ENCODE measurements around the gene KIFC3.

KIFC3 gene

GRCh38 chr16:57770361-57770760 is 31.9 kb downstream of the KIFC3 start:
- in situ Hi-C loops (cut with MboI; ENCODE audit: low sequenced_read_pairs) = no loop called here

DNA sequence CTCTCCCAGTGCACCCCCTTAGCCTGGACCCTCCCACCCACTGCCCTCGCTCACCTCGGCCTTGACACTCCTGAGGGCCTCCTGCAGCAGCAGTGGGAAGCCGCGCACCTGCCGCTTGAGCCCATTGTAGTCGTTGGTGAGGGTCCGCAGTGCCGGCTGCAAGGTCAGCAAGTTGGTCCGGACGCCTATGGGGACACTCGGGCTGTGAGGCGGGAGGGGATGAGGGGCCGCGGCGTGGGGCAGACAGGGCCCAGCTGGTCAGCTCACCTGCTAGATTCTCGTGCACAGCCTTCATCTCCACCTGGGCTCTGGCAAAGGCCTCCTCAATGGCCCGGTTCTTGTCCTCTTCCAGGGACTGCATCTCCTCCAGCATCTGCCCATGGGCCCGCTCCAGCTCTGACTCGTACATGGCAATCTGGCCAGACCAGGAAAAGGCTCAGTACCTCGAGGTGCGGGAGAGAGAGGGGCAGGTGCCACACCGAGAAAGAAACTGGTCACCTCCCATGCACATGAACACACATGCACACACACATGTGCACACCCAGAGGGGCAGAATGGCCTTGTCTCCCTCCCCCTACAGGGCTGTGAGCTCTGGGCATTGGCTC is 32.6 kb downstream of the KIFC3 start:
- in situ Hi-C loops (cut with MboI; ENCODE audit: low sequenced_read_pairs) = no loop called here

GRCh38 chr16:57766714-57767348 is 35.5 kb downstream of the KIFC3 start:
- in situ Hi-C loops (cut with MboI; ENCODE audit: low sequenced_read_pairs) = no loop called here

DNA sequence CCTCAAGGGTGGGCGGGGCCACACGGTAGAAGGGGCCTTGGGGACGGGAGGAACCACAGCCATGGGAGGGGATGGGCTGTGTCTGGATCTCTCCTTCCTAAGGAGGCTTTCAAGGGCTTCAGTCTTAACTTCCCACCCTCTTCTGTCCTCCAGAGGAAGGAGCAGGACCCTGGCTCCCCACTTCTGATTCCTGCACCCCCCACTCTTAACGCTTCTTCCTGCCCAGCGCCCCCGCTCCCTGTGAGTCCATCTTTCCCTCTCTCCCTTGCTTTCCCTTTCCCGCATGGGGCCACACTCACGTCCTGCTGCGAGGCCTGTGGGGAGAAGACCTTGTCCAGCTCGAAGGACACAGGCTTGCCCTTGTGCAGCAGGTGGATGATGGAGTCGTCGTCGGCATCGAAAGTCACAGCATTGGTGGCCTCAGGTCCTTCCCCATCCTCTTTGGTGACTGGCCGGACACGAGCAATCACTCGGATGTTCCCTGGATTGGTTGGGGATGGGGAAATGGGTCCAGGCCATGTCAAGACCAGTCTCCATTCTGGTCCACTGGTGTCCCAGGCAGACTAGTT is 37.0 kb downstream of the KIFC3 start:
- in situ Hi-C loops (cut with MboI; ENCODE audit: low sequenced_read_pairs) = no loop called here

GRCh38 chr16:57764341-57765159 is 37.7 kb downstream of the KIFC3 start:
- in situ Hi-C loops (cut with MboI; ENCODE audit: low sequenced_read_pairs) = no loop called here

DNA sequence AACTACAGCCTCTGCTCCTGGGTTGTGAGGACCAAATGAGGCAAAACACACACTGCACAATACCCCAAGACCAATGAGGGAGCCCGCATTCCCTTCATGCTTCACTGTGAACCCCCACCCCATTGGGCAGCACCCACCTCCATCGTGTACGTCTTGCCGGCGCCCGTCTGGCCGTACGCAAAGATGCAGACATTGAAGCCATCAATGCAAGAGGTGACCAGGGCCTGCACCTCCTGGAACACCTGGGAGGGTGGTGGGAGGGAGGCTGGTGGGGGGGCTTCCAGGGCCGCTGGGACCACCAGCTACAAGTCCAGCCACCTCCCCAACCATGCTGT is 38.3 kb downstream of the KIFC3 start:
- in situ Hi-C loops (cut with MboI; ENCODE audit: low sequenced_read_pairs) = no loop called here

- in situ Hi-C loops (cut with MboI; ENCODE audit: low sequenced_read_pairs) = no loop called here
These were observed 38.8 kb downstream of the KIFC3 start for GRCh38 chr16:57763285-57764005.

DNA sequence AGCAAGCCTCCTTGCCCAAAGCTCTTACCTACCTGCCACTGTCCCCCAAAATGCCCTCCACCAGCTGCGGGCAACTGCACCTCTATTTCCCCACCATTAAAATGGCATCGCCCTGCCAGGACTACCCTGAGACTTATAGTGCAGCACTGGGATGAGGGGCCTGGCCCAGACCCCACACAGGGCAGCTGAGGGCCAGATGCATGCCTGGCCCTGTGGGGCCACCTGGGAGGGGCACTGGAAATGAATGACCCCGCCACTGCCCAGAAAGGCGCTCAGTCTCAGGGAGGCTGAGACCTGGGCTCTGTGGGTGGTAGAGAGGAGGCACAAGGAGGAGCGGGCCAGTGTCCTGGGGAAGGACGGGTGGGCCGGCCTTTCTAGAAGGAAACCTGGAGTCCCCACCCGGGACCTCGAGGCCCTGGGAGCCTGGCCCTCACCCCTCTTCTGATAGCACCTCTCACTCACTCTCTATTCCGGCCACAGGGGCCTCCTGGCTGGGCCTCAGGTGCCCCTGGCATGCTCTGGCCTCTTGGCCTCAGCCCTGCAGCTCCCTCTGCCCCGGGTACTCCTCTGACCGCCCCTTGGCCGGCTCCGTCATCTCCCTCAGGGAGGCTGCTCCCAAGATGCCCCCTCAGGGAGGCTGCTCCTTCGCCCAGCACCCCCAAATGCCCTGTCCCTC is 39.8 kb downstream of the KIFC3 start:
- in situ Hi-C loops (cut with MboI; ENCODE audit: low sequenced_read_pairs) = no loop called here

GRCh38 chr16:57761957-57762356 is 40.3 kb downstream of the KIFC3 start:
- in situ Hi-C loops (cut with MboI; ENCODE audit: low sequenced_read_pairs) = no loop called here

DNA sequence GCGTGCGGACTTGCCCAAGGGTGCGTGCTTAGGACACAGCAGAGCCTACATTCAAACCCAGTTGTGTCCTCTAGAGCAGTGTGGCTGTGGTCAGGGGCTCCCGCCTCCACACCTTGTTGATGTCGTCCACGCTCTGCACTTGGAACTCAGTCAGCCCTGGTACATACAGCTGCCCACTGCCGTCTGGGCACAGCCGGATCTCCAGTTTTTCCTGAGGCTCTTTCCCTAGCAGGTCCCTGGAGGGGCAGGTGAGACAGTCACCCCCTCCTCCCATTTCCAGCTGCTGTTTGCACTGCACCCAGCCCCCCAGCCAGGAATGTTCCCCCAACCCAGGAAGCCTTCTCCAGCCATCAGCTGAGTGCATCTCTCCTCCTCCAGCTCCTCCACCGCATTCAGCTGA is 41.0 kb downstream of the KIFC3 start:
- in situ Hi-C loops (cut with MboI; ENCODE audit: low sequenced_read_pairs) = no loop called here

GRCh38 chr16:57760357-57761160 is 41.7 kb downstream of the KIFC3 start:
- in situ Hi-C loops (cut with MboI; ENCODE audit: low sequenced_read_pairs) = no loop called here

- in situ Hi-C loops (cut with MboI; ENCODE audit: low sequenced_read_pairs) = no loop called here
These were observed 42.5 kb downstream of the KIFC3 start for GRCh38 chr16:57759541-57760356.

DNA sequence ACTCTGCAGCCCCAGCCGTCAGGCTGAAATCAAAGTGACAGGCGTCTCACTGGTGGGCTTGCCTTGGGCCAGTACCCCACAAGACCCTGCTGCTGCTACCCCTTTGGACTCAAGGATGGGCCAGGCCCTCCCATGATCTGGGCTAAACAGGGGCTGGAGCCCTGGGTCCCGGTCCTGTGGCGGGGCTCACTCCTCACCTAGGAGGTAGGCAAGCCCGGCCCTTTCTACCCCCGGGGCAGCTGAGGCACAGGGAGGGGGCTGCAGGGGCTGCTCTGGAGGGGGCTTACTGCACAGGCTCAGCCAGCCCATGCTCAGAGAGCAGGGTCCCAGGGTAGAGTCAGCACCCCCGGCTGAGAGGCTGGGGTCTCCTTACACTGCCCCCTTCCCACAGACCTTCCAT is 43.2 kb downstream of the KIFC3 start:
- in situ Hi-C loops (cut with MboI; ENCODE audit: low sequenced_read_pairs) = no loop called here

GRCh38 chr16:57758331-57759117 is 43.8 kb downstream of the KIFC3 start:
- in situ Hi-C loops (cut with MboI; ENCODE audit: low sequenced_read_pairs) = no loop called here

- in situ Hi-C loops (cut with MboI; ENCODE audit: low sequenced_read_pairs) = no loop called here
These were observed 44.4 kb downstream of the KIFC3 start for GRCh38 chr16:57757883-57758282.

- in situ Hi-C loops (cut with MboI; ENCODE audit: low sequenced_read_pairs) = no loop called here
These were observed 44.9 kb downstream of the KIFC3 start for GRCh38 chr16:57757326-57757786.

- in situ Hi-C loops (cut with MboI; ENCODE audit: low sequenced_read_pairs) = no loop called here
These were observed 45.6 kb downstream of the KIFC3 start for GRCh38 chr16:57756424-57757325.
